WTC11 (cell line): Measurements from ENCODE around the gene MDGA2. TPM values are rescaled to one million over a fixed set of nuclear protein-coding genes. Genes with fewer than 3 reads are reported as not detected.

Experiments used
- ATAC-seq: fragments of 200-7000 bp; cut with Tn5 transposase; 2 replicates; pipeline ENCODE4 v1.10.0; 2021; ENCODE audit warnings: mild to moderate bottlenecking, moderate library complexity
- CTCF ChIA-PET: fragments of 300-600 bp; sonication (Branson Sonifier 250); formaldehyde crosslinking; loops from one replicate; lab custom pipeline; 2021; ENCODE audit warnings: antibody characterized with exemption; lab: Charles Lee
- POLR2A ChIA-PET: fragments of 350-600 bp; sonication (Branson Sonifier 250); formaldehyde crosslinking; loops from one replicate; lab custom pipeline; 2021; ENCODE audit warnings: antibody characterized with exemption; lab: Charles Lee
- DNase-seq: peaks from one replicate; pipeline ENCODE4 v3.0.0; 2021; ENCODE audit warnings: low spot score
- H3K27ac Mint-ChIP-seq: 2 replicates; pipeline ENCODE4 v1.8.0; 2021; ENCODE audit warnings: mixed read lengths
- H3K27me3 Mint-ChIP-seq: 2 replicates; pipeline ENCODE4 v1.8.0; 2021; ENCODE audit warnings: low read depth, mild to moderate bottlenecking, moderate library complexity, mixed read lengths
- H3K36me3 Mint-ChIP-seq: 2 replicates; pipeline ENCODE4 v1.8.0; 2021; ENCODE audit warnings: mixed read lengths
- H3K4me1 Mint-ChIP-seq: 2 replicates; pipeline ENCODE4 v1.8.0; 2022; ENCODE audit warnings: mixed read lengths
- H3K4me3 Mint-ChIP-seq: 2 replicates; pipeline ENCODE4 v1.8.0; 2021; ENCODE audit warnings: mild to moderate bottlenecking, moderate library complexity, mixed read lengths
- H3K9me3 Mint-ChIP-seq: 2 replicates; pipeline ENCODE4 v1.8.0; 2021; ENCODE audit warnings: mixed read lengths
- CBFB ChIP-seq: sonication (generic); formaldehyde crosslinking; IDR thresholded peaks from 2 replicates; pipeline ENCODE4 v1.8.1; 2022; ENCODE audit warnings: mild to moderate bottlenecking, low read depth, missing genetic modification reagents
- E2F5 ChIP-seq: sonication (generic); formaldehyde crosslinking; IDR thresholded peaks from 2 replicates; pipeline ENCODE4 v1.8.1; 2022; ENCODE audit warnings: mild to moderate bottlenecking, moderate library complexity, missing genetic modification reagents
- ETV6 ChIP-seq: sonication (generic); formaldehyde crosslinking; IDR thresholded peaks from 2 replicates; pipeline ENCODE4 v1.8.1; 2022; ENCODE audit warnings: mild to moderate bottlenecking, missing genetic modification reagents
- FOXJ3 ChIP-seq: sonication (generic); formaldehyde crosslinking; IDR thresholded peaks from 2 replicates; pipeline ENCODE4 v1.9.0; 2021; ENCODE audit warnings: missing genetic modification reagents, mild to moderate bottlenecking, borderline replicate concordance
- FOXK1 ChIP-seq: sonication (generic); formaldehyde crosslinking; IDR thresholded peaks from 2 replicates; pipeline ENCODE4 v1.8.0; 2022; ENCODE audit warnings: mild to moderate bottlenecking, moderate library complexity, missing genetic modification reagents
- FOXP4 ChIP-seq: sonication (generic); formaldehyde crosslinking; IDR thresholded peaks from 2 replicates; pipeline ENCODE4 v1.8.0; 2022; ENCODE audit warnings: mild to moderate bottlenecking, missing genetic modification reagents
- HMGA2 ChIP-seq: fragments of 250-450 bp; sonication (Bioruptor Pico); IDR thresholded peaks from 2 replicates; pipeline ENCODE4 v1.4.0; 2021; ENCODE audit warnings: mild to moderate bottlenecking, moderate library complexity
- JAZF1 ChIP-seq: fragments of 250-450 bp; sonication (Bioruptor Pico); IDR thresholded peaks from 2 replicates; pipeline ENCODE4 v1.9.0; 2021; ENCODE audit warnings: moderate library complexity, mild to moderate bottlenecking, inconsistent platforms
- JUN ChIP-seq: sonication (generic); formaldehyde crosslinking; IDR thresholded peaks from 2 replicates; pipeline ENCODE4 v1.8.0; 2023; ENCODE audit warnings: mild to moderate bottlenecking, missing genetic modification reagents
- NFYB ChIP-seq: sonication (generic); formaldehyde crosslinking; conservative IDR thresholded peaks from 2 replicates; pipeline ENCODE4 v1.8.0; 2022; ENCODE audit warnings: low read depth, missing genetic modification reagents
- SMAD3 ChIP-seq: sonication (generic); formaldehyde crosslinking; IDR thresholded peaks from 2 replicates; pipeline ENCODE4 v1.8.0; 2022; ENCODE audit warnings: missing genetic modification reagents, mild to moderate bottlenecking, borderline replicate concordance
- SOX15 ChIP-seq: fragments of 250-450 bp; sonication (Bioruptor Pico); IDR thresholded peaks from 2 replicates; pipeline ENCODE4 v1.9.0; 2021; ENCODE audit warnings: mild to moderate bottlenecking
- STAT6 ChIP-seq: sonication (generic); formaldehyde crosslinking; conservative IDR thresholded peaks from 2 replicates; pipeline ENCODE4 v1.8.1; 2023; ENCODE audit warnings: mild to moderate bottlenecking, low read depth, missing genetic modification reagents, moderate library complexity
- ZMAT4 ChIP-seq: fragments of 250-450 bp; sonication (Bioruptor Pico); IDR thresholded peaks from 2 replicates; pipeline ENCODE4 v1.9.0; 2021; ENCODE audit warnings: mild to moderate bottlenecking
- ZNF396 ChIP-seq: fragments of 250-450 bp; sonication (Bioruptor Pico); IDR thresholded peaks from 2 replicates; pipeline ENCODE4 v1.8.0; 2021; ENCODE audit warnings: mild to moderate bottlenecking, moderate library complexity, borderline replicate concordance
- ZNF423 ChIP-seq: fragments of 250-450 bp; sonication (Bioruptor Pico); IDR thresholded peaks from 2 replicates; pipeline ENCODE4 v2.1.2; 2022; ENCODE audit warnings: mild to moderate bottlenecking, moderate library complexity
- ZNF532 ChIP-seq: fragments of 250-450 bp; sonication (Bioruptor Pico); IDR thresholded peaks from 2 replicates; pipeline ENCODE4 v1.9.0; 2021; ENCODE audit warnings: mild to moderate bottlenecking, borderline replicate concordance
- ZNF671 ChIP-seq: fragments of 250-450 bp; sonication (Bioruptor Pico); IDR thresholded peaks from 2 replicates; pipeline ENCODE4 v1.8.0; 2021; ENCODE audit warnings: mild to moderate bottlenecking
- total RNA-seq: library from RNA; stranded (reverse); gene quantifications from 3 replicates; pipeline ENCODE4 v1.2.3, GENCODE V29; 2021

Gene MDGA2
- total RNA-seq, 1 experiment from 2014 or later = 4.9 TPM

- CTCF ChIA-PET = no interaction called here
- Mint-ChIP-seq H3K27me3 (no peaks in the 10 kb centered on the region), H3K4me1 (no peaks in the 10 kb centered on the region), H3K4me3 (no peak overlapping the region), H3K36me3 (peaks cover 12% of the 10 kb centered on the region; the same call in 1 of the 2 replicates), H3K9me3 (peaks cover 28% of the 10 kb centered on the region), H3K27ac (no peak overlapping the region)
- ATAC-seq (no peak), DNase-seq (no peak)
- no peak for TF ChIP-seq ETV6 (CRISPR knock-in tag)
- TF ChIP-seq NFYB = no peak
- no peak for TF ChIP-seq ZNF532 (CRISPR knock-in tag)
- no peak for TF ChIP-seq JAZF1 (CRISPR knock-in tag)
- TF ChIP-seq STAT6 (CRISPR knock-in tag) = no peak
- no peak for TF ChIP-seq ZNF423 (CRISPR knock-in tag)
- TF ChIP-seq FOXK1 (CRISPR knock-in tag) = no peak
- no peak for TF ChIP-seq FOXP4 (CRISPR knock-in tag)
- TF ChIP-seq FOXJ3 (CRISPR knock-in tag) = no peak
- no peak for TF ChIP-seq E2F5 (CRISPR knock-in tag)
- no peak for TF ChIP-seq SOX15 (CRISPR knock-in tag)
- no peak for TF ChIP-seq ZMAT4
- no peak for TF ChIP-seq SMAD3 (CRISPR knock-in tag)
- TF ChIP-seq CBFB (CRISPR knock-in tag) = no peak
- no peak for TF ChIP-seq HMGA2 (CRISPR knock-in tag)
- TF ChIP-seq ZNF396 = no peak
- no peak for TF ChIP-seq JUN (CRISPR knock-in tag)
- no peak for TF ChIP-seq ZNF671 (CRISPR knock-in tag)
- POLR2A ChIA-PET = no interaction called here
Measured at GRCh38 chr14:47226877-47227520, 448.4 kb downstream of the MDGA2 start.
